ENCODE data around the gene KCNAB1.

KCNAB1 gene

GRCh38 chr3:156492801-156493261 is 372.5 kb downstream of the KCNAB1 start:
- Histone ChIP-seq H3K36me3 (ENCODE audit: control insufficient read depth, insufficient read depth, low read length) (no peaks in the 10 kb centered on the region), H3K9me3 (ENCODE audit: control insufficient read depth, insufficient read depth, low read length) (no peaks in the 10 kb centered on the region; the same call in 1 of the 2 replicates), H3K9ac (ENCODE audit: low read depth, low read length) (no peak overlapping the region), H3K4me3 (ENCODE audit: low read depth, low read length) (no peak overlapping the region), H3K4me1 (ENCODE audit: control insufficient read depth, insufficient read depth, low read length) (no peaks in the 10 kb centered on the region), H3K27me3 (ENCODE audit: control insufficient read depth, insufficient read depth, low read length) (no peaks in the 10 kb centered on the region), H3K27ac (ENCODE audit: low read depth, low read length) (no peak overlapping the region)

GRCh38 chr3:156493887-156494286 is 373.5 kb downstream of the KCNAB1 start:
- no peaks in the 10 kb centered on the region for H3K36me3 ChIP-seq (ENCODE audit: control insufficient read depth, insufficient read depth, low read length)

GRCh38 chr3:156495816-156496215 is 375.4 kb downstream of the KCNAB1 start:
- H3K4me3 ChIP-seq (ENCODE audit: low read depth, low read length), result no peak overlapping the region
- no peaks in the 10 kb centered on the region for H3K4me1 ChIP-seq (ENCODE audit: control insufficient read depth, insufficient read depth, low read length)
- no peaks in the 10 kb centered on the region for H3K36me3 ChIP-seq (ENCODE audit: control insufficient read depth, insufficient read depth, low read length)
- no peaks in the 10 kb centered on the region for H3K27me3 ChIP-seq (ENCODE audit: control insufficient read depth, insufficient read depth, low read length)
- H3K27ac ChIP-seq (ENCODE audit: low read depth, low read length), result no peak overlapping the region
- no peak overlapping the region for H3K9ac ChIP-seq (ENCODE audit: low read depth, low read length)
- no peaks in the 10 kb centered on the region; the same call in 1 of the 2 replicates for H3K9me3 ChIP-seq (ENCODE audit: control insufficient read depth, insufficient read depth, low read length)

More at GRCh38 chr3:156493887-156494286, 373.5 kb downstream of the KCNAB1 start:
- no peak overlapping the region for H3K4me3 ChIP-seq (ENCODE audit: low read depth, low read length)
- H3K9ac ChIP-seq (ENCODE audit: low read depth, low read length), result no peak overlapping the region
- H3K9me3 ChIP-seq (ENCODE audit: control insufficient read depth, insufficient read depth, low read length), result no peaks in the 10 kb centered on the region; the same call in 1 of the 2 replicates
- H3K27ac ChIP-seq (ENCODE audit: low read depth, low read length), result no peak overlapping the region
- no peaks in the 10 kb centered on the region for H3K4me1 ChIP-seq (ENCODE audit: control insufficient read depth, insufficient read depth, low read length)
- no peaks in the 10 kb centered on the region for H3K27me3 ChIP-seq (ENCODE audit: control insufficient read depth, insufficient read depth, low read length)

- no peak overlapping the region for H3K27ac ChIP-seq (ENCODE audit: low read depth, low read length)
- no peaks in the 10 kb centered on the region for H3K4me1 ChIP-seq (ENCODE audit: control insufficient read depth, insufficient read depth, low read length)
- no peak overlapping the region for H3K4me3 ChIP-seq (ENCODE audit: low read depth, low read length)
- no peaks in the 10 kb centered on the region for H3K36me3 ChIP-seq (ENCODE audit: control insufficient read depth, insufficient read depth, low read length)
- H3K9ac ChIP-seq (ENCODE audit: low read depth, low read length), result no peak overlapping the region
- H3K27me3 ChIP-seq (ENCODE audit: control insufficient read depth, insufficient read depth, low read length), result no peaks in the 10 kb centered on the region
- no peaks in the 10 kb centered on the region; the same call in 1 of the 2 replicates for H3K9me3 ChIP-seq (ENCODE audit: control insufficient read depth, insufficient read depth, low read length)
Measured at GRCh38 chr3:156497326-156497725, 376.9 kb downstream of the KCNAB1 start.

- Histone ChIP-seq H3K9ac (ENCODE audit: low read depth, low read length) (no peak overlapping the region), H3K27me3 (ENCODE audit: control insufficient read depth, insufficient read depth, low read length) (no peaks in the 10 kb centered on the region), H3K36me3 (ENCODE audit: control insufficient read depth, insufficient read depth, low read length) (no peaks in the 10 kb centered on the region), H3K4me3 (ENCODE audit: low read depth, low read length) (no peak overlapping the region), H3K27ac (ENCODE audit: low read depth, low read length) (no peak overlapping the region), H3K9me3 (ENCODE audit: control insufficient read depth, insufficient read depth, low read length) (no peaks in the 10 kb centered on the region; the same call in 1 of the 2 replicates), H3K4me1 (ENCODE audit: control insufficient read depth, insufficient read depth, low read length) (no peaks in the 10 kb centered on the region)
Measured at GRCh38 chr3:156498307-156498706, 377.9 kb downstream of the KCNAB1 start.

- no peaks in the 10 kb centered on the region for H3K27me3 ChIP-seq (ENCODE audit: control insufficient read depth, insufficient read depth, low read length)
- H3K9me3 ChIP-seq (ENCODE audit: control insufficient read depth, insufficient read depth, low read length), result no peaks in the 10 kb centered on the region
- H3K36me3 ChIP-seq (ENCODE audit: control insufficient read depth, insufficient read depth, low read length), result no peaks in the 10 kb centered on the region
- H3K4me3 ChIP-seq (ENCODE audit: low read depth, low read length), result no peak overlapping the region
- no peak overlapping the region for H3K27ac ChIP-seq (ENCODE audit: low read depth, low read length)
- H3K9ac ChIP-seq (ENCODE audit: low read depth, low read length), result no peak overlapping the region
- peaks cover 5% of the 10 kb centered on the region for H3K4me1 ChIP-seq (ENCODE audit: control insufficient read depth, insufficient read depth, low read length)
Measured at GRCh38 chr3:156507285-156507684, 386.9 kb downstream of the KCNAB1 start.

- H3K9me3 ChIP-seq (ENCODE audit: control insufficient read depth, insufficient read depth, low read length), result no peaks in the 10 kb centered on the region
- H3K4me1 ChIP-seq (ENCODE audit: control insufficient read depth, insufficient read depth, low read length), result peaks cover 14% of the 10 kb centered on the region
- no peaks in the 10 kb centered on the region for H3K27me3 ChIP-seq (ENCODE audit: control insufficient read depth, insufficient read depth, low read length)
- H3K36me3 ChIP-seq (ENCODE audit: control insufficient read depth, insufficient read depth, low read length), result no peaks in the 10 kb centered on the region
- no peak overlapping the region for H3K9ac ChIP-seq (ENCODE audit: low read depth, low read length)
- no peak overlapping the region for H3K27ac ChIP-seq (ENCODE audit: low read depth, low read length)
- H3K4me3 ChIP-seq (ENCODE audit: low read depth, low read length), result no peak overlapping the region
Measured at GRCh38 chr3:156509189-156510174, 389.1 kb downstream of the KCNAB1 start.

GRCh38 chr3:156511987-156512677 is 391.8 kb downstream of the KCNAB1 start:
- H3K36me3 ChIP-seq (ENCODE audit: control insufficient read depth, insufficient read depth, low read length), result no peaks in the 10 kb centered on the region
- no peak overlapping the region for H3K27ac ChIP-seq (ENCODE audit: low read depth, low read length)
- no peak overlapping the region for H3K4me3 ChIP-seq (ENCODE audit: low read depth, low read length)
- no peaks in the 10 kb centered on the region for H3K27me3 ChIP-seq (ENCODE audit: control insufficient read depth, insufficient read depth, low read length)
- no peaks in the 10 kb centered on the region for H3K9me3 ChIP-seq (ENCODE audit: control insufficient read depth, insufficient read depth, low read length)
- no peak overlapping the region for H3K9ac ChIP-seq (ENCODE audit: low read depth, low read length)
- H3K4me1 ChIP-seq (ENCODE audit: control insufficient read depth, insufficient read depth, low read length), result peaks cover 31% of the 10 kb centered on the region

- H3K27me3 ChIP-seq (ENCODE audit: control insufficient read depth, insufficient read depth, low read length), result no peaks in the 10 kb centered on the region
- peaks cover 33% of the 10 kb centered on the region for H3K4me1 ChIP-seq (ENCODE audit: control insufficient read depth, insufficient read depth, low read length)
- H3K9me3 ChIP-seq (ENCODE audit: control insufficient read depth, insufficient read depth, low read length), result no peaks in the 10 kb centered on the region
- H3K9ac ChIP-seq (ENCODE audit: low read depth, low read length), result no peak overlapping the region
- H3K27ac ChIP-seq (ENCODE audit: low read depth, low read length), result no peak overlapping the region
- no peak overlapping the region for H3K4me3 ChIP-seq (ENCODE audit: low read depth, low read length)
- H3K36me3 ChIP-seq (ENCODE audit: control insufficient read depth, insufficient read depth, low read length), result no peaks in the 10 kb centered on the region
Measured at GRCh38 chr3:156513619-156514018, 393.2 kb downstream of the KCNAB1 start.

GRCh38 chr3:156516284-156516683 is 395.9 kb downstream of the KCNAB1 start:
- Histone ChIP-seq H3K9ac (ENCODE audit: low read depth, low read length) (no peak overlapping the region), H3K9me3 (ENCODE audit: control insufficient read depth, insufficient read depth, low read length) (no peaks in the 10 kb centered on the region), H3K27ac (ENCODE audit: low read depth, low read length) (no peak overlapping the region), H3K4me1 (ENCODE audit: control insufficient read depth, insufficient read depth, low read length) (peaks cover 28% of the 10 kb centered on the region; the same call in 1 of the 2 replicates), H3K27me3 (ENCODE audit: control insufficient read depth, insufficient read depth, low read length) (no peaks in the 10 kb centered on the region), H3K36me3 (ENCODE audit: control insufficient read depth, insufficient read depth, low read length) (no peaks in the 10 kb centered on the region), H3K4me3 (ENCODE audit: low read depth, low read length) (no peak overlapping the region)

- no peaks in the 10 kb centered on the region for H3K9me3 ChIP-seq (ENCODE audit: control insufficient read depth, insufficient read depth, low read length)
- H3K4me1 ChIP-seq (ENCODE audit: control insufficient read depth, insufficient read depth, low read length), result peaks cover 28% of the 10 kb centered on the region; the same call in 1 of the 2 replicates
- H3K36me3 ChIP-seq (ENCODE audit: control insufficient read depth, insufficient read depth, low read length), result no peaks in the 10 kb centered on the region
- H3K4me3 ChIP-seq (ENCODE audit: low read depth, low read length), result no peak overlapping the region
- H3K27me3 ChIP-seq (ENCODE audit: control insufficient read depth, insufficient read depth, low read length), result no peaks in the 10 kb centered on the region
- H3K9ac ChIP-seq (ENCODE audit: low read depth, low read length), result no peak overlapping the region
- no peak overlapping the region for H3K27ac ChIP-seq (ENCODE audit: low read depth, low read length)
Measured at GRCh38 chr3:156516961-156517360, 396.6 kb downstream of the KCNAB1 start.
